Central memory CD8-positive, alpha-beta T cell (primary cell): ENCODE data around the gene PITX1.
"Not testable (repeated sequence)": the region's sequence is repeated elsewhere in the genome, so short reads cannot be mapped to it uniquely, and the experiment has no call there.

Source experiments
- ATAC-seq: fragments of 150-1000 bp; cut with Tn5 transposase; replicated peaks from 2 replicates; pipeline ENCODE4 v1.10.0; 2022; ENCODE audit warnings: mild to moderate bottlenecking, moderate FRiP score, moderate number of reproducible peaks; ENCODE audit not compliant: poor library complexity, severe bottlenecking; ENCODE audit errors: extremely low read depth
- DNase-seq, 2 donors: peaks; one replicate each; pipeline ENCODE4 v3.0.0; 2021; ENCODE audit warnings: low spot score in 2 of 2
- H3K27ac Mint-ChIP-seq: one replicate; pipeline ENCODE4 v1.8.0; 2022; ENCODE audit warnings: low read depth, mild to moderate bottlenecking, moderate library complexity, mixed read lengths
- H3K27me3 Mint-ChIP-seq: one replicate; pipeline ENCODE4 v1.8.0; 2022; ENCODE audit warnings: mixed read lengths
- H3K36me3 Mint-ChIP-seq: one replicate; pipeline ENCODE4 v1.8.0; 2022; ENCODE audit warnings: mild to moderate bottlenecking, moderate library complexity, mixed read lengths; ENCODE audit not compliant: insufficient read depth
- H3K4me1 Mint-ChIP-seq: one replicate; pipeline ENCODE4 v1.8.0; 2022; ENCODE audit warnings: mixed read lengths
- H3K4me3 Mint-ChIP-seq: one replicate; pipeline ENCODE4 v1.8.0; 2022; ENCODE audit warnings: mild to moderate bottlenecking, moderate library complexity, mixed read lengths
- H3K9me3 Mint-ChIP-seq: one replicate; pipeline ENCODE4 v1.8.0; 2022; ENCODE audit warnings: mixed read lengths

PITX1 gene

DNA sequence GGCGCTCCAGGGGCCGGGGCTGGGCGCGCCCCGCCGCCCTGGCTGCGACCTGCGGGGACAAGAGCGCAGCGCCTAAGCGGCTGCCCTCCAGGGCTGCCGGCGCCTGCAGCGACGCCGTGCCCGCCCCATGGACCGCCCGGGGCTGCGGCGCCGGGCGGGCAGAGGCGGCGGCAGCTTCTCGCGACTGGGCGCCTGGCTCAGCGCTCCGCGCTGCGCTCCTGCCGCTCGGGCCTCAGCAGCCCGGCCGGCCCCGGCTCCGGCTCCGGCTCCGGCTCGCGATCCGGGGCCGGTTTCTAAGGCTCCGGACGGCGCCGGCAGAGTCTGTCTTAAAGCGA is at the start of gene PITX1:
Gene PITX1 (minus strand): TSS at position 328 of the 335 bp plus-strand sequence. CDS start 347 bp downstream, outside the sequence.
- Mint-ChIP-seq H3K27ac (peak within 1 kb of the TSS; percentile 46), H3K4me3 (peak within 1 kb of the TSS; percentile 69), H3K36me3 (peaks cover 2% of the 10 kb centered on the region), H3K27me3 (peaks cover 94% of the 10 kb centered on the region), H3K4me1 (peaks cover 32% of the 10 kb centered on the region), H3K9me3 (no peaks in the 10 kb centered on the region)
- ATAC-seq = no peak
- no peak for DNase-seq

DNA sequence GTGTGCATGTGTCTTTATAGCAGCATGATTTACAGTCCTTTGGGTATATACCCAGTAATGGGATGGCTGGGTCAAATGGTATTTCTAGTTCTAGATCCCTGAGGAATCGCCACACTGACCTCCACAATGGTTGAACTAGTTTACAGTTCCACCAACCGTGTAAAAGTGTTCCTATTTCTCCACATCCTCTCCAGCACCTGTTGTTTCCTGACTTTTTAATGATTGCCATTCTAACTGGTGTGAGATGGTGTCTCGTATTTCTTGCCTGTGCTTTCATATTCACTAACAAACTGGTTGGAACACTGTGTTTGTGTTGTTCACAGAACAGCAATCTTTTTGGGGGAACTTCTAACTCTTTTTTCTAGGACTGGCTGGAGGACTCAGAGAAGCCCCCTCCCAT is 49.3 kb upstream of the PITX1 start:
- peaks cover 47% of the 10 kb centered on the region for H3K27me3 Mint-ChIP-seq
- H3K9me3 Mint-ChIP-seq, H3K4me1 Mint-ChIP-seq, ATAC-seq, DNase-seq, H3K4me3 Mint-ChIP-seq, H3K27ac Mint-ChIP-seq, H3K36me3 Mint-ChIP-seq: not testable (repeated sequence)

DNA sequence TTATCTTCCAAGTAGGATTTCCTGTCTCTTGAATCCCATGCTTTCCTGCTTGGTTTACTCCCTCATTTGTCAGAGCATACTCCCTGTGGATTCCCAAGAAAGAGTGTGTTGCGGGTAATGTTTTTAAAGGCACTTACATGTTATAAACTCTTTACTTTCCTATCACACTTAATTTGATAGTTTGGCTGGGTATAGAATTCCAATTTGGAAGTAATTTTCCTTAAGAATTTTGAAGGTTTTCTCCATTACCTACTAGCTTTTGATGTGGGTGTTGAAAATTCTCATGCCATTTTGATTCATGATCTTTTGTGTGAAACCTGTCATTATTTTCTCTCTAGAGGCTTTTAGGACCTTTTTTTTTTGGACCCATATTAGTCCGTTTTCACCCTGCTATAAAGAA is 47.2 kb upstream of the PITX1 start:
- H3K9me3 Mint-ChIP-seq = peaks cover 7% of the 10 kb centered on the region
- no peaks in the 10 kb centered on the region for H3K36me3 Mint-ChIP-seq
- ATAC-seq (no peak), DNase-seq (no peak)
- no peak overlapping the region for H3K4me3 Mint-ChIP-seq
- H3K4me1 Mint-ChIP-seq = no peaks in the 10 kb centered on the region
- H3K27me3 Mint-ChIP-seq = peaks cover 28% of the 10 kb centered on the region
- no peak overlapping the region for H3K27ac Mint-ChIP-seq

DNA sequence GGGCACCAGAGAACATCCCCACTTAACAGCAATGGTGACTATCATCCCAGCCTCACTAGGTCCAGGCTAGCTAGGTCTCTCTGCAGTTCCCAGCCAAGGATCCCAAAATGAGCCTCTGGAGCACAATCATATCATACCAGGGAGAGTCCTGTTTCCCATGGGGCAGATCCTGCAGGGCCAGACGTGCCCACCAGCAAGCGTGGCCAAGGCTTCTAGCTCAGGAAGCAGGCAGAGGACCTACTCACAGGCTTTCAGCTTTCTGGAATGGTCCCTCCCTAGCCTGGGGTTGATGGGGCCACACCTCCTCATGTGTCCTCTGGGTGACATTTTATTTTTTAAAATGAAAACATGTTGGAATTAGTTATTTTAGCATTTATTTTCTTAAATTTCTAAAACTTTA is 45.7 kb upstream of the PITX1 start:
- no peak for DNase-seq
- Mint-ChIP-seq H3K4me1 (no peaks in the 10 kb centered on the region), H3K9me3 (peaks cover 7% of the 10 kb centered on the region), H3K27me3 (peaks cover 22% of the 10 kb centered on the region), H3K36me3 (no peaks in the 10 kb centered on the region), H3K4me3 (no peak overlapping the region), H3K27ac (no peak overlapping the region)
- ATAC-seq = no peak

DNA sequence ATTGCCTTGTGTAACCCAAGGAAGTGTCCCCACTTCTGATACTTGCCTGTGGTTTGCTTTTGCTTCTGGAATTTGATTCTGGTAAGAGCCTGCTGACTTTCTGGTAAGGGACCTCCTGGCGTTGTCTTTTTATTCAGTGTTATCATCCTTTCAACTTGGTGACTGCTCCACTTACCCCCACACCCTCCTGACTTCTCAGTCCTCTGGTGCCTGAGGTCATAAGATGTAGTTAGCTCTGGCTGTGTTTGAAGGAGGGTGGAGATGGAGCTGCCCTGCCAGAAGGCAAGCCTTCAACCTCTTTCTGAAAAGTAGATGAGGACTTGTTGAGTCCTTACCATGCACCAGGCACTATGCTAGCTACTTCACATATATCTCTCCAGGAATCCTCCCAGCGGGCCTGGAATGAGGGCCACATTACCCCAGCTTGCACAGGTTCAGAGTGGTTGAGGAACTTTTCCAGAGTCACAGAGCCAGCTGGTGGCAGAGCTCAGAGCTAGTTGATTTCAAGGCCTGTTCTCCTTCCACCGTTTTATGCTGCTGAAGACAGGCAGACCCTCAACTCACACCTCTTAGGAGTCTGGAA is 45.2 kb upstream of the PITX1 start:
- Mint-ChIP-seq H3K27ac (no peak overlapping the region), H3K4me1 (no peaks in the 10 kb centered on the region), H3K27me3 (peaks cover 17% of the 10 kb centered on the region), H3K36me3 (no peaks in the 10 kb centered on the region), H3K9me3 (peaks cover 7% of the 10 kb centered on the region), H3K4me3 (no peak overlapping the region)
- DNase-seq = no peak
- ATAC-seq = no peak

DNA sequence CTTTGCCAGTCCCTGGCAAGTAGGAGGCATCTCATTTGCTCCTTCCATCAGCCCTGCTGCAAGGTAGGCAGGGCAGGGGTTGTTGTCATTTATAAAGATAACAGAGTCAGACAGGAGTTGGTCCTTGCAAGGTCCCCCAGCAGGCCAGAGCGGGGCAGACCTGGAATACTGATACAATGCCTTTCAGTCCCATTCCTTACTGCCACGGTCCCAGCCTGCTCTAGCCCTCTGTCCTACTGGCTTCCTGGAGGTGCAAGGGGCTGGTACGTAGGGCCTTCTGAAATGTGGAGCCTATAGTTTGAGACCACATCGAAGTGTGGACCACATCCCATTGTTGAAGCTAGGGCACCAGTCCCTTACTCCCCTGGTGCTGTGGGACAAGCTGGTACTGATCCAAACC is 42.8 kb upstream of the PITX1 start:
- H3K4me3 Mint-ChIP-seq = no peak overlapping the region
- H3K4me1 Mint-ChIP-seq = no peaks in the 10 kb centered on the region
- H3K36me3 Mint-ChIP-seq = no peaks in the 10 kb centered on the region
- ATAC-seq (no peak), DNase-seq (no peak)
- peaks cover 17% of the 10 kb centered on the region for H3K27me3 Mint-ChIP-seq
- no peak overlapping the region for H3K27ac Mint-ChIP-seq
- H3K9me3 Mint-ChIP-seq = peaks cover 2% of the 10 kb centered on the region

DNA sequence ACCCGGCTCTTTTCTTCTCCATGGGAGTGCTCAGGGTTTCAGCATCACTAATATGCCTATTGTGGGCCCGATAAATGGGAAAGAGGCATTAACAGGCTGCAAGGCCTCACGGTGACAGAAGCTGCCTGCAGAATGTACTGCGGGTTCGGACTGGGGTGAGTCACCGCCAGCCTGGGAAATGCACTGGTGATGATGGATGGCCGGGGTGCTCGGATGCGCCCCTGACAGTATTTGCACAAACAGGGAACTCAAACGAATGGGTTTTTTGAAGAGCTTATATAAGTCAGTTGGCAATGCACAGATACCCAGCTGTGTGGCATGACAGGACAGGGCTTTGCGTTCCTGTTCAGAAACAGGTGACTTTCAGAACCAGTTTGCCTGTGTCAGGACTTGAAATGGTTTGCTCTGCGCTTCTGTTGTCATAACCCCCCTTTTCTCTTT is 42.0 kb upstream of the PITX1 start:
- H3K4me1 Mint-ChIP-seq = no peaks in the 10 kb centered on the region
- H3K9me3 Mint-ChIP-seq = no peaks in the 10 kb centered on the region
- ATAC-seq (no peak), DNase-seq (no peak)
- H3K4me3 Mint-ChIP-seq = no peak overlapping the region
- H3K27me3 Mint-ChIP-seq = peaks cover 19% of the 10 kb centered on the region
- no peak overlapping the region for H3K27ac Mint-ChIP-seq
- no peaks in the 10 kb centered on the region for H3K36me3 Mint-ChIP-seq

DNA sequence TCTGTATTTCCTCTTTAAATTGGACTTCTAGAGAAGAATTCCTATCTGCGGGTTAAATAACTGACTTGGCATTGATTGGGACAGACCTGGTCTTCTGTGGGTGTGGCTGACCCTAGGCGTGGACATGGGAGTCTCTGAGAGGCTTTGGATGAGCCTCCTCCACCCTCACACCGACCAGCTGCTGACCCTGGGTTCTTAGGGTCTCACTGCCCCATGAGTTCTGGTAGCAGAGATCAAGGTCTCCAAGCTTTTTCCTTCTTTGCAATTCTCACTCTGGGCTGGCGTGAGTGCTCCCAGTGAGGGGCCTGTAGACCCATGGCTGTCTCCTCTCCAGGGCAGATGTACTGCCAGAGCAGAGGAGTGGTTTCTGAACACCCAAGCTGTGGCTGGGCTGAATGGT is 41.6 kb upstream of the PITX1 start:
- H3K27me3 Mint-ChIP-seq = peaks cover 19% of the 10 kb centered on the region
- ATAC-seq = no peak
- no peaks in the 10 kb centered on the region for H3K4me1 Mint-ChIP-seq
- DNase-seq = no peak
- no peak overlapping the region for H3K27ac Mint-ChIP-seq
- H3K36me3 Mint-ChIP-seq = no peaks in the 10 kb centered on the region
- H3K4me3 Mint-ChIP-seq = no peak overlapping the region
- H3K9me3 Mint-ChIP-seq = no peaks in the 10 kb centered on the region

DNA sequence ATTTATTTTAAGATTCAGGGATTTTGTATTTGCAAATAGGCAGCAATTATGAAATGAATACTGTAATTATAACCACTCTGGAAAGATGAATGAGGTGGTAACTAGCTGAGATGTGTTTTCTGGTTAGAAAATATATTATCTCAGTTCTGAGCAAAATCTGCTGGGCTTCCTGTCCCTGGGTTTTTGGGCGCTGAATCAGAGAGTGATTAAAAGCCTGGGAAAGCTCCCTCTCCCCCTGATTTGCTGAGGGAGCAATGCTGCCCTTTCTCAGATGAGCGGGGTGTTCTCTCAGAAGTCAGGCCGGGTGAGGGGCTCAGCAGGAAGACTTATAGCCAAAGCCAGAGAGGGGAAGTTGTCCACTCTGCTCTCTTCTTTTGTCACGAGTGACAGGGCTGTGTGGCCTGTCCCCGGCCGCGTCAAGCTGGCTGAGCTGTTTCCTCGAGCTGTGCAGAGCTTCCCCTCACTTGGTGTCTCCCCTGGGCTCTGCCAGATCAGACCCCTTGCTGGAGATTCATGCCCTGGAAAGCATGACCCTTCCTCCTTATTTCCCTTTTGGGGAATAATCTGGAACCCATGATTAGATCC is 39.8 kb upstream of the PITX1 start:
- no peaks in the 10 kb centered on the region for H3K36me3 Mint-ChIP-seq
- H3K27me3 Mint-ChIP-seq = peaks cover 9% of the 10 kb centered on the region
- no peak for ATAC-seq
- no peak overlapping the region for H3K27ac Mint-ChIP-seq
- H3K9me3 Mint-ChIP-seq = no peaks in the 10 kb centered on the region
- no peak overlapping the region for H3K4me3 Mint-ChIP-seq
- DNase-seq = no peak
- H3K4me1 Mint-ChIP-seq = no peaks in the 10 kb centered on the region

DNA sequence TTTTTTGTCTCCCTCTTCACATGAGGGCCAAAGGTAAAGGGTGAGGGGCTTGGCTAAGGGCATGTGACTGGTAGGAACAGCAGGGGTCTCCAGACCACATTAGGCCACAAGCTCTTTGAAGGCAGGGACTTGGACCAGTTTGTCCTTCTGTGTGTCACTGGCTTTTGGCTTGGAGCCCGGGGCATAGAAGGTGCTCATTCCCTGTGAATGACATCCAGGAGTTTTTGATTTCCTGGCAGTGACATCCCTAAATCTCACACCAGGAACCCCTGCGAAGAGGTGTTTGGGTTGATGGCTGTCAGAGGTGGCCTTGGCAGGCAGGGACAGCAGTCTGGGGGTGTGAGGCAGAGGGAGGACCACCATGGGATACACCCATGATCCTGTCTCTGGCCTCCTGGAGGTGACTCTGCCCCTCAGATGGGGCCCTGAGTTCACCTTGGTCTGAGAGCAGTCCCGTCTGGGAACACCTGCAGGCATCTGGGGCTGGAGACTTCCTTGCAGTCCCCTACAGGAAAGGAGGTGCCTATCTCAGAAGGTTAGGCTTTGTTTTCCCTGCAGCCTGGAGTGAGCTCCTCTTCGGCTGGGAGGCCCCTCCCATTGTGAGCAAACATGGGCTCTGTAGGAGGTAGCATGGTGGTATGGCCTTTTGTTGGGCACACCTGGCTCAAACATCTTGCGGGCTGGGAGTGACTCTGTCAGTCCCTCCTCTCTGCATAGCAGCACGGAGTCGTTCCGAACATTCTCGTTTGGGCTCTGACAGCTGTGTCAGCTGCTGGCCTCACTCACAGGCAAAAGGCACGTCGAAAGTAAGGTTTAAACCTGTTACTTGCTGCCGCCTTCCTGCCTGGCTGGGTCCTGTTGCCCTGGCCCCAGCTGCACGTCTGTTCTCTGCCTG is 38.6 kb upstream of the PITX1 start:
- Mint-ChIP-seq H3K27ac (no peak overlapping the region), H3K4me1 (no peaks in the 10 kb centered on the region), H3K27me3 (peaks cover 9% of the 10 kb centered on the region), H3K9me3 (no peaks in the 10 kb centered on the region), H3K36me3 (no peaks in the 10 kb centered on the region), H3K4me3 (no peak overlapping the region)
- no peak for DNase-seq
- ATAC-seq = no peak

DNA sequence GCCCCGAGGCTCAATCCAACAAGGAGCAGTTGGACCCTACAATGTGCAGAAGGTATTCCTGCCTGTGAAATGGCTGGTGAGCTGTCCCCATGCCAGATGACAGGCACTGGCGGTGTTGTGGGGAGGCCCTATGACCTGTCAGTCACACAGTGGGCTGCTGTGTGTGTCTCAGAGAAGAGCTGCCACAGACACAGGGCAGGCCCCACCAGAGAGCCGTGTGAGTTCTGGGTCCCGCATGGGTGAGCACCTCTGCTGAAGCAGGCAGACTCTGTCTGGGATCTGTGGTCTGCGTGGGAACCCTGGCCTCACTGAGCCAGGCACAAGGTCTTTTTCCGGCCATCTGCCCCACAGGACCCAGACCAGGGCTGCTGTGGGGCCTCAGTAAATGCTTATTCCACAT is 37.3 kb upstream of the PITX1 start:
- Mint-ChIP-seq H3K36me3 (no peaks in the 10 kb centered on the region), H3K27me3 (peaks cover 9% of the 10 kb centered on the region), H3K27ac (no peak overlapping the region), H3K4me3 (no peak overlapping the region), H3K9me3 (no peaks in the 10 kb centered on the region), H3K4me1 (no peaks in the 10 kb centered on the region)
- DNase-seq = no peak
- ATAC-seq = no peak

DNA sequence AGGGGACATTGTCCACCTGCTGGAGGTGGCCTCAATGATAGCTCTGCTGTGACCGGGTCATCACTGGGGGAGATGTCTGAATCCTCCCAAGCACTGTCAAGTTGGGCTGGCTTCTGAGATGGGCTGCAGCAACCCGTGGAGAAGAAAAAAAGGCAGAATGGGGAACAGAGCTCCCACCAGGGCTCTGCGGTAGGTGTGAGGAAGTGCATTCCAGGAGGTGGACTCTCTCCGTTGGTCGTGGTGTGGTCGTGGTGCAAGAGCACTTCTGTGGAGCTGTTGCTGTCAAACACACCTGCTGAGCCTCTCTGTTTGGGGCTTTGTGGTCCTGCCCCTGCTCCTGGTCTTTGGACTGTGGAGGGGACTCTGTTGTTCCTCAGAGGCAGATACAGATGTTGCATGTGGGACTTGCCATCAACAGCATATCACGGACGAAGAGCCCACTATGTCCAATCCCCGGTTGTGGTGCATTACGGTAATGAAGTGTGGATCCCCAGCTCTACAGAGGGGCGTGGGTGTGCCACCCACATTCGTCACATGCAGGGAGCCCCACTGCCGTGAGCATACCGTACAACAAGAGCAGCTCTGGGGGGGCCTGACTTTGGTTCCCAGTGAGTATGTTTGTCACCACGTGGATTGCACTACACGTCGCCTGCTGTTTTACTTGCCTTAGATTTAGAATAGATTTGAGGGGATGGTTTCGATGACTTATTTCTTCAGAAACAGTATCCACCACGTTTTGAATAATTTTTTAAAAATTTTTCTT is 36.0 kb upstream of the PITX1 start:
- H3K4me1 Mint-ChIP-seq = no peaks in the 10 kb centered on the region
- no peak overlapping the region for H3K27ac Mint-ChIP-seq
- no peaks in the 10 kb centered on the region for H3K36me3 Mint-ChIP-seq
- no peak for DNase-seq
- ATAC-seq = no peak
- H3K9me3 Mint-ChIP-seq = no peaks in the 10 kb centered on the region
- peaks cover 16% of the 10 kb centered on the region for H3K27me3 Mint-ChIP-seq
- H3K4me3 Mint-ChIP-seq = no peak overlapping the region
